GM23338 (cell line): ENCODE results near the gene FYN. TPM values are rescaled to one million over a fixed set of nuclear protein-coding genes. Genes with fewer than 3 reads are reported as not detected.

Source experiments
- ATAC-seq: fragments of 200-7000 bp; cut with Tn5 transposase; 3 replicates; pipeline ENCODE4 v1.9.1; 2020
- DNase-seq: peaks from one replicate; pipeline ENCODE4 v3.0.0-alpha.2; 2015; ENCODE audit warnings: low spot score
- H2AFZ ChIP-seq: fragments of 200-600 bp; sonication (generic); 2 replicates; pipeline ENCODE4 v1.8.0; 2016; ENCODE audit warnings: antibody characterized with exemption, mild to moderate bottlenecking, moderate library complexity
- H3F3A ChIP-seq: fragments of 200-600 bp; sonication (generic); replicated peaks from 2 replicates; pipeline ENCODE4 v1.8.0; 2017; ENCODE audit warnings: antibody characterized with exemption, mixed run types, low read depth
- H3K27ac ChIP-seq: fragments of 200-600 bp; sonication (generic); 2 replicates; pipeline ENCODE4 v1.6.1; 2016; ENCODE audit warnings: low read depth
- H3K27me3 ChIP-seq: fragments of 200-600 bp; sonication (generic); 2 replicates; pipeline ENCODE4 v1.8.0; 2016; ENCODE audit warnings: mild to moderate bottlenecking, mixed run types, moderate library complexity; ENCODE audit not compliant: insufficient read depth
- H3K36me3 ChIP-seq: fragments of 200-600 bp; sonication (generic); 2 replicates; pipeline ENCODE4 v1.8.0; 2016; ENCODE audit warnings: mild to moderate bottlenecking; ENCODE audit not compliant: insufficient read depth
- H3K4me1 ChIP-seq: fragments of 200-600 bp; sonication (generic); 2 replicates; pipeline ENCODE4 v1.8.0; 2016; ENCODE audit warnings: mild to moderate bottlenecking, moderate library complexity; ENCODE audit not compliant: insufficient read depth
- H3K4me2 ChIP-seq: fragments of 200-600 bp; sonication (generic); 2 replicates; pipeline ENCODE4 v1.7.1; 2017; ENCODE audit warnings: mixed run types
- H3K4me3 ChIP-seq: fragments of 200-600 bp; sonication (generic); 2 replicates; pipeline ENCODE4 v1.6.1; 2016; ENCODE audit warnings: mixed run types
- H3K79me2 ChIP-seq: fragments of 200-600 bp; sonication (generic); replicated peaks from 2 replicates; pipeline ENCODE4 v1.8.0; 2017; ENCODE audit warnings: mild to moderate bottlenecking; ENCODE audit not compliant: insufficient read depth
- H3K9me2 ChIP-seq: fragments of 200-600 bp; sonication (generic); 2 replicates; pipeline ENCODE4 v1.8.0; 2017; ENCODE audit not compliant: insufficient read depth
- H4K20me1 ChIP-seq: fragments of 200-600 bp; sonication (generic); replicated peaks from 2 replicates; pipeline ENCODE4 v1.8.0; 2017; ENCODE audit warnings: mild to moderate bottlenecking; ENCODE audit not compliant: insufficient read depth
- H3K27ac Mint-ChIP-seq: 2 replicates; pipeline ENCODE4 v1.8.0; 2020; ENCODE audit warnings: inconsistent platforms, mild to moderate bottlenecking, moderate library complexity, mixed read lengths
- H3K27me3 Mint-ChIP-seq: 3 replicates; pipeline ENCODE4 v1.8.0; 2022; ENCODE audit warnings: low read depth, mild to moderate bottlenecking, moderate library complexity, mixed read lengths, inconsistent platforms; ENCODE audit not compliant: insufficient read depth, poor library complexity
- H3K36me3 Mint-ChIP-seq: 3 replicates; pipeline ENCODE4 v1.8.0; 2021; ENCODE audit warnings: low read depth, mild to moderate bottlenecking, inconsistent platforms, moderate library complexity, mixed read lengths
- H3K4me1 Mint-ChIP-seq: 3 replicates; pipeline ENCODE4 v1.8.0; 2020; ENCODE audit warnings: mild to moderate bottlenecking, inconsistent platforms, mixed read lengths
- H3K4me3 Mint-ChIP-seq: 3 replicates; pipeline ENCODE4 v1.8.0; 2021; ENCODE audit warnings: moderate library complexity, mild to moderate bottlenecking, inconsistent platforms, mixed read lengths
- H3K9me3 Mint-ChIP-seq: 3 replicates; pipeline ENCODE4 v1.8.0; 2020; ENCODE audit warnings: moderate library complexity, mild to moderate bottlenecking, inconsistent platforms, mixed read lengths
- CREB1 ChIP-seq: fragments of 250-450 bp; sonication (Bioruptor Pico); IDR thresholded peaks from 2 replicates; pipeline ENCODE4 v1.5.0; 2020; ENCODE audit warnings: low read depth, mild to moderate bottlenecking, moderate library complexity
- CTCF ChIP-seq, 2 experiments: fragments of 200-600 bp in 1 of 2; sonication (generic) in 1 of 2; conservative IDR thresholded peaks; 2 replicates each; pipeline versions ENCODE4 v1.5.1 to v1.6.1; 2016 to 2017; ENCODE audit warnings: antibody characterized with exemption in 2 of 2, low read depth in 2 of 2, mild to moderate bottlenecking in 2 of 2, moderate library complexity in 1 of 2
- ETS1 ChIP-seq: IDR thresholded peaks from 2 replicates; pipeline ENCODE4 v1.6.1; 2016; ENCODE audit warnings: antibody characterized with exemption
- EZH2 ChIP-seq: fragments of 200-600 bp; sonication (generic); IDR thresholded peaks from one replicate; pipeline ENCODE4 v1.8.0; 2017; ENCODE audit warnings: antibody characterized with exemption, mild to moderate bottlenecking, low read depth; ENCODE audit not compliant: unreplicated experiment
- EZH2phosphoT487 ChIP-seq: fragments of 200-600 bp; sonication (generic); IDR thresholded peaks from one replicate; pipeline ENCODE4 v1.8.1; 2018; ENCODE audit warnings: antibody characterized with exemption; ENCODE audit not compliant: unreplicated experiment
- JUNB ChIP-seq: IDR thresholded peaks from one replicate; pipeline ENCODE4 v1.6.1; 2016; ENCODE audit warnings: antibody characterized with exemption; ENCODE audit not compliant: unreplicated experiment
- NANOG ChIP-seq: IDR thresholded peaks from 2 replicates; pipeline ENCODE4 v1.6.1; 2016; ENCODE audit warnings: antibody characterized with exemption, borderline replicate concordance
- POLR2AphosphoS5 ChIP-seq: IDR thresholded peaks from 2 replicates; pipeline ENCODE4 v1.6.1; 2016; ENCODE audit warnings: antibody characterized with exemption, low read depth
- REST ChIP-seq: IDR thresholded peaks from one replicate; pipeline ENCODE4 v1.6.1; 2018; ENCODE audit warnings: antibody characterized with exemption; ENCODE audit not compliant: unreplicated experiment
- STAT1 ChIP-seq: IDR thresholded peaks from one replicate; pipeline ENCODE4 v1.6.1; 2016; ENCODE audit warnings: antibody characterized with exemption; ENCODE audit not compliant: unreplicated experiment
- ZNF114 ChIP-seq: fragments of 250-450 bp; sonication (Bioruptor Pico); IDR thresholded peaks from 2 replicates; pipeline ENCODE4 v1.5.0; 2020; ENCODE audit warnings: mild to moderate bottlenecking, moderate library complexity
- ZNF331 ChIP-seq: fragments of 250-450 bp; sonication (Bioruptor Pico); IDR thresholded peaks from 2 replicates; pipeline ENCODE4 v1.5.0; 2020; ENCODE audit warnings: low read depth, mild to moderate bottlenecking, moderate library complexity
- ZNF462 ChIP-seq: fragments of 250-450 bp; sonication (Bioruptor Pico); IDR thresholded peaks from 2 replicates; pipeline ENCODE4 v1.5.0; 2020; ENCODE audit warnings: mild to moderate bottlenecking, moderate library complexity
- polyA plus RNA-seq: library from polyadenylated mRNA; unstranded; fragments of >200 nt; fragmentation: Nextera tagmentation; extraction: Ambion mirVana; gene quantifications from 2 replicates; pipeline ENCODE4 v1.2.1, GENCODE V29; 2016
- total RNA-seq: library from RNA; depleted of rRNA; stranded (reverse); fragments of >200 nt; shearing (Covaris generic); gene quantifications from 2 replicates; pipeline ENCODE4 v1.2.3, GENCODE V29; 2014

FYN gene
- total and polyA plus RNA-seq, 2 experiments from 2014 or later: 46.8 to 143 TPM

- Histone ChIP-seq H3K27me3 (no peaks in the 10 kb centered on the region), H3F3A (no peaks in the 10 kb centered on the region), H3K4me1 (peaks cover 23% of the 10 kb centered on the region; the same call in 1 of the 2 replicates), H4K20me1 (peaks cover 10% of the 10 kb centered on the region; the same call in 1 of the 2 replicates), H3K9me2 (no peaks in the 10 kb centered on the region), H3K79me2 (peaks cover 39% of the 10 kb centered on the region), H3K27ac (no peak overlapping the region), H3K4me3 (no peak overlapping the region), H3K36me3 (no peaks in the 10 kb centered on the region), H2AFZ (no peak overlapping the region), H3K4me2 (peak overlapping the region; percentile 18; the same call in 1 of the 2 replicates)
- Mint-ChIP-seq H3K4me3 (no peak overlapping the region), H3K9me3 (no peaks in the 10 kb centered on the region; the same call in 2 of the 3 replicates), H3K27me3 (peaks cover 4% of the 10 kb centered on the region), H3K27ac (peak overlapping the region; percentile 19; the same call in 1 of the 2 replicates), H3K36me3 (no peaks in the 10 kb centered on the region), H3K4me1 (peaks cover 47% of the 10 kb centered on the region)
- ATAC-seq (peak; percentile 76), DNase-seq (no peak)
- no peak for TF ChIP-seq STAT1
- no peak for TF ChIP-seq NANOG
- TF ChIP-seq JUNB: no peak
- TF ChIP-seq ETS1: no peak
- no peak for TF ChIP-seq ZNF331 (CRISPR knock-in tag)
- no peak for TF ChIP-seq CTCF (conservative IDR thresholded peaks at IDR 0.05; ENCODE audit: low read depth in 2 of 2)
- no peak for TF ChIP-seq CREB1 (CRISPR knock-in tag)
- no peak for TF ChIP-seq ZNF114 (CRISPR knock-in tag)
- TF ChIP-seq REST: no peak
- no peak for TF ChIP-seq ZNF462 (CRISPR knock-in tag)
- no peak for TF ChIP-seq POLR2AphosphoS5
- no peak for TF ChIP-seq EZH2phosphoT487
- no peak for TF ChIP-seq EZH2
These were observed 74.9 kb downstream of the FYN start for GRCh38 chr6:111798281-111798725.
